ENCODE measurements around the gene SLC15A2.
"Not testable (repeated sequence)": the region's sequence is repeated elsewhere in the genome, so short reads cannot be mapped to it uniquely, and the experiment has no call there.

Gene SLC15A2

GRCh38 chr3:121894301-121894990 lies at the start of gene SLC15A2:
Gene SLC15A2, plus strand, starts transcription at chr3:121894401. Its CDS starts 76 bp downstream, at chr3:121894477.
- no peak for DNase-seq

DNA sequence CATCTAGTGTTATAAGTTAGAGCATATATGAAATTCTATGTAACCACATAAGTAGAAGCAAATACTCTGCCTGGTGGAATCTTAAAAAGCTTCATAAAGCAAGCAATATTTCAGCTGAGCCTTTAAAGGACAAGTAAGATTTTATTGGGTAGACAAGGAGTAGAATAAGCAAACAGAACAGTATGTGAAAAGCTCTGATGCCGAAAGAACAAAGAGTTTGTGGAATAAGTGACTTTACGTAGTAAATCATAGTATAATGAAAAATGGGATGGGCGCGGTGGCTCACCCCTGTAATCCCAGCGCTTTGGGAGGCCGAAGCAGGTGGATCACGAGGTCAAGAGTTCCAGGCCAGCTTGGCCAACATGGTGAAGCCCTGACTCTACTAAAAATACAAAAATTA lies 49.3 kb upstream of the SLC15A2 start:
- DNase-seq, result no peak

GRCh38 chr3:121852256-121852655 lies 41.9 kb upstream of the SLC15A2 start:
- no peak for DNase-seq

- DNase-seq, result no peak
Measured at GRCh38 chr3:121855555-121855954, 38.6 kb upstream of the SLC15A2 start.

DNA sequence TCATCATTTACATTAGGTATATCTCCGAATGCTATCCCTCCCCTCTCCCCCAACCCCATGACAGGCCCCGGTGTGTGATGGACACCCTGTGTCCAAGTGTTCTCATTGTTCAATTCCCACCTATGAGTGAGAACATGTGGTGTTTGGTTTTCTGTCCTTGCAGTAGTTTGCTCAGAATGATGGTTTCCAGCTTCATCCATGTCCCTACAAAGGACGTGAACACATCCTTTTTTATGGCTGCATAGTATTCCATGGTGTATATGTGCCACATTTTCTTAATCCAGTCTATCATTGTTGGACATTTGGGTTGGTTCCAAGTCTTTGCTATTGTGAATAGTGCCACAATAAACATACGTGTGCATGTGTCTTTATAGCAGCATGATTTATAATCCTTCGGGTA lies 36.4 kb upstream of the SLC15A2 start:
- DNase-seq, result not testable (repeated sequence)

DNA sequence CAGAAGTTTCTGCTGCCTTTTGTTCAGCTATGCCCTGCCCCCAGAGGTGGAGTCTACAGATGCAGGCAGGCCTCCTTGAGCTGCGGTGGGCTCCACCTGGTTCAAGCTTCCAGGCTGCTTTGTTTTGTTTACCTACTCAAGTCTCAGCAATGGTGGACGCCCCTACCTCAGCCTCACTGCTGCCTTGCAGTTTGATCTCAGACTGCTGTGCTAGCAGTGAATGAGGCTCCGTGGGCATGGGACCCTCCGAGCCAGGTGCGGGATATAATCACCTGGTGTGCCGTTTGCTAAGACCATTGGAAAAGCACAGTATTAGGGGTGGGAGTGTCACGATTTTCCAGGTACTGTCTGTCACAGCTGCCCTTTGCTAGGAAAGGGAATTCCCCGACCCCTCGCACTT lies 31.0 kb upstream of the SLC15A2 start:
- DNase-seq, result not testable (repeated sequence)

- no peak for DNase-seq
Measured at GRCh38 chr3:121863801-121864200, 30.4 kb upstream of the SLC15A2 start.

DNA sequence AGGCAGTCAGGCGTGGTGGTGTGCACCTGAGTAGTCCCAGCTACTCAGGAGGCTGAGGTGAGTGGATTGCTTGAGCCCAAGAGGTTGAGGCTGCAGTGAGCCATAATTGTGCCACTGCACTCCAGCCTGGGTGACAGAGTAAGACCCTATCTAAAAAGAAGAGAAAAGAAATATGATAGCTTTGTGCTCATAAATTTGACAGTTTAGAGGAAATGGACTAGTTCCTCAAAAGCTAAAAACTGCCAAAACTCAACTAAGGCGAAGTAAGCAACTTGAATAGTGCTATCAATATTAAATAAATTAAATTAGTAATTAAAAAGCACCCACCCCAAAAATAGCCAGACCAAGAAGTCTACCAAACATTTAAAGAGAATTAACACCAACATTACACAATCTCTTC lies 24.5 kb upstream of the SLC15A2 start:
- no peak for DNase-seq

GRCh38 chr3:121870717-121871116 lies 23.5 kb upstream of the SLC15A2 start:
- DNase-seq, result no peak

- no peak for DNase-seq
Measured at GRCh38 chr3:121871430-121871829, 22.8 kb upstream of the SLC15A2 start.

GRCh38 chr3:121878411-121878810 lies 15.8 kb upstream of the SLC15A2 start:
- DNase-seq, result no peak

DNA sequence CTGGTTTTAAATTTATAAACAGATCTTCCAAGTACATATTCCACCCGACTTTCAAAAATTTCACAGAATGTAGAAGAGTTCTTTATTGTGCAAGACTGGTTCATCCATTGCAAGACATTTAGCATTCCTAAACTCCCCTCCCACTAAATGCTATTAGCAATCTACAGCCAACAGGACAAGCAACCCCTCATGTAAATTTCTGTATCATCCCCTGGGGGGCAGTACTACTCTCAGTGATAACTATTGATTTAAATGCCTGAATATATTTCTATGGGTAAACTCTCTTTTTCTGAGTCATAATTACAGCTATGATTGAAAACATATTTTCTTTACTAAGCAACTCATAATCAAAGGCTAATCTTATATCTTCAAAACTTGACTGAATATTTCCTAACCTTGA lies 10.7 kb upstream of the SLC15A2 start:
- DNase-seq, result no peak

GRCh38 chr3:121885386-121885785 lies 8.8 kb upstream of the SLC15A2 start:
- DNase-seq, result no peak

DNA sequence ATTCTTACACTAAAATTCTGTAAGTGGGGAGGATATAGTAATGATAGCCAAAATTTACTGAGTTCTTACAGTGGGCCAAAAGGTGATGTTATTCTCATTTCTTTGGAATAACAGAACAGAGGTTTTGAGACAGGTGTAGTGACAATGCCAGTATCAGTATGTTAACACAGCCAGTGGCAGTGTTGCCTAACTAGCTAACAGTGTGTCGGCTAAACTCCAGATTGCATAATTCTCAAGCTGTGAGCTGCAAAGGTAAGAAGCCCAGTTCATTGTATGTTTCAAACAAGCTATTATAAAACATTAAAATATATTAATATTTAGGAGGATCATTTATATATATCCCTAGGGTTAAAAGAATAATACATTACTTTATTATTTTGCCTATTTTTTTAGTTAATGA lies 920 bp downstream of the SLC15A2 start:
- no peak for DNase-seq

GRCh38 chr3:121895736-121896135 lies 1.5 kb downstream of the SLC15A2 start:
- DNase-seq, result no peak

DNA sequence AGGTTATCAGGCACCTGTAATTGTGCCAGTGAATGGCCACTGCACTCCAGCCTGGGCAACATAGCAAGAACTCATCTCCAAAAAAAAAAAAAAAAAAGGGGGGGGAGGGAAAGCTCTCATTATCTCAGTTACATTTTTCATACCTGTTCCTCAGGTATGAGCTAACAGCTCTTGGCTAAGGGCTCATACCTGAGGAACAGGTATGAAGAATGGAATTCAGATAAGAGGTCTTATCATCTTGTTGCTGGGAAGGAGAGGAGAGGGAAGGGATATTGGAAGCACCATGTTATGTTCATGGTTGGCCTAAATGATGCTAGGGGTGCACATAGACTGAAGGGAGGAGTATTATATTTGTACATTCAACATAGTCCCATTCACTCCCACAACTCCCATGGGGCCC lies 2.6 kb downstream of the SLC15A2 start:
- DNase-seq, result no peak

- no peak for DNase-seq
Measured at GRCh38 chr3:121897296-121897695, 3.1 kb downstream of the SLC15A2 start.

GRCh38 chr3:121913305-121913990 lies 19.2 kb downstream of the SLC15A2 start:
- no peak for DNase-seq

GRCh38 chr3:121914081-121914998 lies 20.1 kb downstream of the SLC15A2 start:
- DNase-seq, result no peak

DNA sequence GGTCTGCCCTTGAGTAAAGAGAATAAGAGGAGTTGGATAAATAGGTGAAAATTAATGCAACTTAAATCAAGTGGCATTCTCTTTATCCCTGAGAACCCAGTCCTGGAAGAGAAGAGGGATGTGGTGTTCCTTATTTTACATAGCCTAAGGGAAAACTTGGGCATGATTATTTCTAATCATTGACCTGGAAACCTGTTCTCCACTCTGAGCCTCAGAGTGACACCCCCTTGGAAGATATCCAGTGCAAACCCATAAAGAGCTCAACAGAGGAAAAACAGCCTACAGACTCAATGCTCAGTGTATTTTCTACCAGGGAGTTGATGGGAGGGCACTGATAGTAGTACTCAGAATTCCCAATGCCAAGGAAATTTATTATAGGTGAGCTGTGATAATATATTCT lies 22.0 kb downstream of the SLC15A2 start:
- no peak for DNase-seq

GRCh38 chr3:121918779-121919483 lies 24.7 kb downstream of the SLC15A2 start:
- DNase-seq, result no peak

DNA sequence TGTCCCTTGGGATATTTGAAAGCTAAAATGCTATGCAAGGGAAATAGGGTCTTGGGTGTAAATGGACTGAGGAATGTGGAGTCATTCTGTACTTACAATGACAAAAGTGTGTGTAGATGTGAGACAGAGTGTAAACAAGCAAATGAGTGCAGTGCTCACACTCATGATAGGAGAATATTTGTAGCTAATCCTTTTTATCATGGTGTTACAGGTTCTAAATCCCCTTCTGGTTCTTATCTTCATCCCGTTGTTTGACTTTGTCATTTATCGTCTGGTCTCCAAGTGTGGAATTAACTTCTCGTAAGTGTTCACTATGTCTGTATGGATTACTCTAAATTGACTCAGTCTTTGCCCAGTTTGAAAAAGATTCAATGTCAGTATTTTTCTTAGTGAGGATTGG lies 30.5 kb downstream of the SLC15A2 start:
- no peak for DNase-seq

- no peak for DNase-seq
Measured at GRCh38 chr3:121926380-121926779, 32.2 kb downstream of the SLC15A2 start.
